Natural killer cell treated with Interleukin-12 subunit alpha and Interleukin-12 subunit beta and Interleukin-15 and Interleukin-18, amount 100 ng/mL, for 72 hours (primary cell): ENCODE data around the gene AFDN. TPM values are rescaled to one million over a fixed set of nuclear protein-coding genes. Genes with fewer than 3 reads are reported as not detected.

ENCODE experiments used
- ATAC-seq, 2 donors: fragments of 150-1000 bp; cut with Tn5 transposase in 1 of 2; sonication (Bioruptor Pico), chemical (Tn5 transposase) in 1 of 2; 2 replicates each; pipeline ENCODE4 v1.10.0; 2021
- DNase-seq: peaks from one replicate; pipeline ENCODE4 v3.0.0; 2022; ENCODE audit warnings: low spot score
- H3K27ac Mint-ChIP-seq, 2 donors: 1 replicate in 1 of 2; 2 replicates in 1 of 2; pipeline ENCODE4 v1.8.0; 2022; ENCODE audit warnings: mixed read lengths in 2 of 2, mild to moderate bottlenecking in 1 of 2, moderate library complexity in 1 of 2
- H3K27me3 Mint-ChIP-seq, 2 donors: 1 replicate in 1 of 2; 2 replicates in 1 of 2; pipeline ENCODE4 v1.8.0; 2022; ENCODE audit warnings: mixed read lengths in 2 of 2
- H3K36me3 Mint-ChIP-seq: one replicate; pipeline ENCODE4 v1.8.0; 2022; ENCODE audit warnings: mixed read lengths
- H3K4me1 Mint-ChIP-seq, 2 donors: 1 replicate in 1 of 2; 2 replicates in 1 of 2; pipeline ENCODE4 v1.8.0; 2022; ENCODE audit warnings: low read depth in 2 of 2, mixed read lengths in 2 of 2, mild to moderate bottlenecking in 1 of 2
- H3K4me3 Mint-ChIP-seq: one replicate; pipeline ENCODE4 v1.8.0; 2022; ENCODE audit warnings: mixed read lengths
- H3K9me3 Mint-ChIP-seq: 2 replicates; pipeline ENCODE4 v1.8.0; 2022; ENCODE audit warnings: mixed read lengths
- total RNA-seq, 2 donors: library from RNA; stranded (reverse); gene quantifications; one replicate each; pipeline ENCODE4 v1.2.3, GENCODE V29; 2022

AFDN gene
- total RNA-seq, 2 donors from 2014 or later = 36.6 to 37.9 TPM

- H3K27me3 Mint-ChIP-seq = no peaks in the 10 kb centered on the region
- H3K27ac Mint-ChIP-seq = no peak overlapping the region
- no peaks in the 10 kb centered on the region for H3K9me3 Mint-ChIP-seq
- ATAC-seq = no peak
- no peaks in the 10 kb centered on the region for H3K4me1 Mint-ChIP-seq
- no peaks in the 10 kb centered on the region for H3K36me3 Mint-ChIP-seq
- no peak for DNase-seq
- H3K4me3 Mint-ChIP-seq = no peak overlapping the region
Measured at GRCh38 chr6:167948716-167949115, 122.0 kb downstream of the AFDN start.

- H3K9me3 Mint-ChIP-seq = no peaks in the 10 kb centered on the region
- H3K27me3 Mint-ChIP-seq = no peaks in the 10 kb centered on the region
- DNase-seq = no peak
- no peak overlapping the region for H3K4me3 Mint-ChIP-seq
- H3K4me1 Mint-ChIP-seq = no peaks in the 10 kb centered on the region
- H3K27ac Mint-ChIP-seq = no peak overlapping the region
- H3K36me3 Mint-ChIP-seq = no peaks in the 10 kb centered on the region
- no peak for ATAC-seq
Measured at GRCh38 chr6:167949121-167949684, 122.5 kb downstream of the AFDN start.

GRCh38 chr6:167951781-167952511 is 125.2 kb downstream of the AFDN start:
- no peaks in the 10 kb centered on the region for H3K4me1 Mint-ChIP-seq
- no peaks in the 10 kb centered on the region for H3K9me3 Mint-ChIP-seq
- DNase-seq (no peak), ATAC-seq (no peak)
- peaks cover 0 to 4% of the 10 kb centered on the region in 2 donors for H3K27me3 Mint-ChIP-seq
- no peak overlapping the region for H3K4me3 Mint-ChIP-seq
- no peaks in the 10 kb centered on the region for H3K36me3 Mint-ChIP-seq
- H3K27ac Mint-ChIP-seq = no peak overlapping the region

GRCh38 chr6:167952512-167952859 is 125.8 kb downstream of the AFDN start:
- Mint-ChIP-seq H3K9me3 (no peaks in the 10 kb centered on the region), H3K36me3 (no peaks in the 10 kb centered on the region), H3K27me3 (peaks cover 0 to 4% of the 10 kb centered on the region in 2 donors), H3K4me1 (no peaks in the 10 kb centered on the region), H3K27ac (no peak overlapping the region), H3K4me3 (no peak overlapping the region)
- no peak for ATAC-seq
- DNase-seq = no peak

- no peak overlapping the region for H3K27ac Mint-ChIP-seq
- no peak for DNase-seq
- no peaks in the 10 kb centered on the region for H3K9me3 Mint-ChIP-seq
- no peak for ATAC-seq
- no peaks in the 10 kb centered on the region for H3K4me1 Mint-ChIP-seq
- H3K4me3 Mint-ChIP-seq = no peak overlapping the region
- no peaks in the 10 kb centered on the region for H3K36me3 Mint-ChIP-seq
- H3K27me3 Mint-ChIP-seq = peaks cover 0 to 4% of the 10 kb centered on the region in 2 donors
Measured at GRCh38 chr6:167953551-167953950, 126.8 kb downstream of the AFDN start.

- Mint-ChIP-seq H3K9me3 (no peaks in the 10 kb centered on the region), H3K27me3 (peaks cover 0 to 4% of the 10 kb centered on the region in 2 donors), H3K27ac (no peak overlapping the region), H3K4me1 (no peaks in the 10 kb centered on the region), H3K36me3 (no peaks in the 10 kb centered on the region), H3K4me3 (no peak overlapping the region)
- DNase-seq (no peak), ATAC-seq (no peak)
Measured at GRCh38 chr6:167954151-167954550, 127.4 kb downstream of the AFDN start.

- Mint-ChIP-seq H3K36me3 (no peaks in the 10 kb centered on the region), H3K27ac (no peak overlapping the region), H3K9me3 (no peaks in the 10 kb centered on the region), H3K4me1 (no peaks in the 10 kb centered on the region), H3K27me3 (peaks cover 0 to 7% of the 10 kb centered on the region in 2 donors), H3K4me3 (no peak overlapping the region)
- DNase-seq (no peak), ATAC-seq (no peak)
Measured at GRCh38 chr6:167956491-167956890, 129.8 kb downstream of the AFDN start.

GRCh38 chr6:167956983-167957492 is 130.3 kb downstream of the AFDN start:
- H3K27ac Mint-ChIP-seq = no peak overlapping the region
- H3K27me3 Mint-ChIP-seq = peaks cover 3 to 8% of the 10 kb centered on the region in 2 donors
- no peaks in the 10 kb centered on the region for H3K4me1 Mint-ChIP-seq
- ATAC-seq = no peak
- no peaks in the 10 kb centered on the region for H3K36me3 Mint-ChIP-seq
- no peak for DNase-seq
- no peak overlapping the region for H3K4me3 Mint-ChIP-seq
- H3K9me3 Mint-ChIP-seq = no peaks in the 10 kb centered on the region

GRCh38 chr6:167957626-167958025 is 130.9 kb downstream of the AFDN start:
- Mint-ChIP-seq H3K27me3 (peaks cover 8% of the 10 kb centered on the region in 2 donors), H3K27ac (no peak overlapping the region), H3K4me3 (no peak overlapping the region), H3K36me3 (peaks cover 4% of the 10 kb centered on the region), H3K9me3 (no peaks in the 10 kb centered on the region), H3K4me1 (no peaks in the 10 kb centered on the region)
- no peak for DNase-seq
- no peak for ATAC-seq

GRCh38 chr6:167960579-167960978 is 133.9 kb downstream of the AFDN start:
- H3K36me3 Mint-ChIP-seq = peaks cover 4% of the 10 kb centered on the region
- H3K27ac Mint-ChIP-seq = no peak overlapping the region
- no peaks in the 10 kb centered on the region for H3K4me1 Mint-ChIP-seq
- H3K4me3 Mint-ChIP-seq = no peak overlapping the region
- peaks cover 4 to 8% of the 10 kb centered on the region in 2 donors for H3K27me3 Mint-ChIP-seq
- no peaks in the 10 kb centered on the region for H3K9me3 Mint-ChIP-seq
- ATAC-seq (no peak), DNase-seq (no peak)

GRCh38 chr6:167962711-167963110 is 136.0 kb downstream of the AFDN start:
- Mint-ChIP-seq H3K4me1 (no peaks in the 10 kb centered on the region), H3K9me3 (no peaks in the 10 kb centered on the region), H3K27me3 (peaks cover 4 to 8% of the 10 kb centered on the region in 2 donors), H3K27ac (no peak overlapping the region), H3K36me3 (peaks cover 4% of the 10 kb centered on the region), H3K4me3 (no peak overlapping the region)
- no peak for ATAC-seq
- no peak for DNase-seq

GRCh38 chr6:167963589-167964057 is 136.9 kb downstream of the AFDN start:
- no peak overlapping the region for H3K27ac Mint-ChIP-seq
- no peak for ATAC-seq
- DNase-seq = no peak
- no peaks in the 10 kb centered on the region for H3K9me3 Mint-ChIP-seq
- H3K36me3 Mint-ChIP-seq = peaks cover 4% of the 10 kb centered on the region
- no peaks in the 10 kb centered on the region for H3K4me1 Mint-ChIP-seq
- H3K4me3 Mint-ChIP-seq = no peak overlapping the region
- peaks cover 4 to 8% of the 10 kb centered on the region in 2 donors for H3K27me3 Mint-ChIP-seq

GRCh38 chr6:167965592-167966539 is 139.2 kb downstream of the AFDN start:
- DNase-seq (no peak), ATAC-seq (no peak)
- Mint-ChIP-seq H3K9me3 (no peaks in the 10 kb centered on the region), H3K27me3 (peaks cover 4 to 8% of the 10 kb centered on the region in 2 donors), H3K36me3 (peaks cover 8% of the 10 kb centered on the region), H3K4me3 (no peak overlapping the region), H3K4me1 (no peaks in the 10 kb centered on the region), H3K27ac (no peak overlapping the region)

- DNase-seq (no peak), ATAC-seq (no peak)
- Mint-ChIP-seq H3K27me3 (peaks cover under 1 to 8% of the 10 kb centered on the region in 2 donors), H3K9me3 (no peaks in the 10 kb centered on the region), H3K27ac (no peak overlapping the region), H3K36me3 (peaks cover 8% of the 10 kb centered on the region), H3K4me1 (no peaks in the 10 kb centered on the region), H3K4me3 (no peak overlapping the region)
Measured at GRCh38 chr6:167966540-167966905, 139.8 kb downstream of the AFDN start.
